IPS DF 19.7 (cell line): ENCODE measurements around the gene RNF113A.
"Not testable (repeated sequence)": the region's sequence is repeated elsewhere in the genome, so short reads cannot be mapped to it uniquely, and the experiment has no call there.

ENCODE experiments used
- DNase-seq: peaks from one replicate; pipeline ENCODE4 v3.0.0-alpha.2; 2013; ENCODE audit warnings: low read depth, low spot score

Gene RNF113A

GRCh38 chrX:119833905-119834304 lies 37.6 kb downstream of the RNF113A start:
- DNase-seq, result no peak

GRCh38 chrX:119828446-119828845 lies 43.1 kb downstream of the RNF113A start:
- no peak for DNase-seq

GRCh38 chrX:119826399-119826959 lies 45.1 kb downstream of the RNF113A start:
- no peak for DNase-seq

- not testable (repeated sequence) for DNase-seq
Measured at GRCh38 chrX:119824221-119824620, 47.3 kb downstream of the RNF113A start.

GRCh38 chrX:119821703-119822102 lies 49.8 kb downstream of the RNF113A start:
- not testable (repeated sequence) for DNase-seq
